HG03280 (cell line): ENCODE measurements around the gene CCDC148.
"Not testable (repeated sequence)": the region's sequence is repeated elsewhere in the genome, so short reads cannot be mapped to it uniquely, and the experiment has no call there.

Experiments
- ATAC-seq: cut with Tn5 transposase; IDR thresholded peaks from one replicate; pipeline ENCODE4 v1.9.1; 2021; ENCODE audit warnings: mild to moderate bottlenecking, moderate library complexity; ENCODE audit not compliant: unreplicated experiment

Gene CCDC148

DNA sequence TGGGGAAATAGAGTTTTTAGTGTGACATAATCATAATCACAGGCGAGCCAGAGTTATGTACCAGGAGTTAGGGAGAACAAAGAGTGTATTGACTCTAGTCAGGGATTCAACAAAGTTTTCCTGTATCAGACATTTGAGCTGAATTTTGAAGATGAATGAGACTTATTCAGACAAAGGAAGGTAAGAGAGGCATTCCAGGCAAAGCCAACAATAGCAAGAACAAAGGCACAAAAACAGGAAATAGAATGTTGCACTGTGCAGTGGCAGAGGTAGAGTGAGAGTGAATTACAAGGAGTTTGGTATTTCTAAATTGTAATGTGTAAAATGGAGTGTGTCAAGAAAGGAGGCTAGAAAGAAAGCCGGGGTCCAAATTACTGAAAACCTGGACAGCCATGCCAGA is 156.2 kb downstream of the CCDC148 start:
- ATAC-seq, result no peak

DNA sequence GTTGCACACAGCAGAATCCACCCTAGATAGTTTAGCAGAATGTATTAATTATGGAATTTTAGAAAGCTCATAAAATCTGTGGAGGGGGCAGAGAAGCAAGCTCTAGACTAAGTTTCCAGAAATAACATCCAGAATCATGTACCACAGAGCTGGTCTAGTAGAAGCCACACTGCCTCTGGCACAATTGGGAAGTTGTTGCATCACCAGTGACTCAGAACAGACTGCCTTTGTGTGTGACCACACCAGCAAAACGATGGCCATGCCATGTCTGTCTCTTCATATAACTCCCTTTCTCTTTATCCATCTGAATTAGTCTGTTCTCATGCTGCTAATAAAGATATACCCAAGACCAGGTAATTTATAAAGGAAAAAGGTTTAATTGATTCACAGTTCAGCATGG is 158.9 kb downstream of the CCDC148 start:
- no peak for ATAC-seq

DNA sequence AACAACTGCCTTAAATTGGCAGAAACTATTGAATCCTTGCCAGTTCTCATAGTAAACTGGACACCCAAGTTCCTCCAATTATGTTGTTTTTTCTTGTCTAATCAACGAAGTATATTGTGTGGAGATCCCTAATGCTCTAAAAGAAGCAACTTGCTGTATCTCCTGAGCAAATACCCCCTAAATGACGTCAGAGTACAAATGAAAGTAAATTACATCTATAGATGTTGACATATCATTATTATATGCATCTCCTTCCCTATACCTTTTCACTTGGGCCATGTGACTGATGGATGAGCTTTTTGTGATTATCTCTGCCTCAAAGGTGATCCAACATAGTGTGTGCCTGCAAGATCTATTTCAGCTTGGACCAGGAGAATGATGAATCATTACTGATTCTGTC is 159.4 kb downstream of the CCDC148 start:
- no peak for ATAC-seq

DNA sequence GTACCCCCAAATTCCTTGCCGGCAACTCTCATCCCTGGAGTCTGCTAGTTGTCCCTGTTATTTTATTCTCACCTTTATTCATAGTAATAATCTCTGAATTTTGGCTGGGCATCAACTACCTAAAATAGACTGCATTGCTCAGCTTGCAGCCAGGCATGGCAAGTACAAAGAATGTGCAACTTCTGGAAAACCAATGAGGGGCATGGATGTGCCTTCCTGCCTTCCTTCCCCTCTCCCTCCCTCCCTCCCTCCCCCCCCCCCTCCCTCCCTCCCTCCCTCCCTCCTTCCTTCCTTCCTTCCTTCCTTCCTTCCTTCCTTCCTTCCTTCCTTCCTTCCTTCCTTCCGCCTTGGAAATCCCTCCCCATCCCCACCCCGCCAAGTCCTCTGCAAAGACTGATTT is 162.8 kb downstream of the CCDC148 start:
- no peak for ATAC-seq

DNA sequence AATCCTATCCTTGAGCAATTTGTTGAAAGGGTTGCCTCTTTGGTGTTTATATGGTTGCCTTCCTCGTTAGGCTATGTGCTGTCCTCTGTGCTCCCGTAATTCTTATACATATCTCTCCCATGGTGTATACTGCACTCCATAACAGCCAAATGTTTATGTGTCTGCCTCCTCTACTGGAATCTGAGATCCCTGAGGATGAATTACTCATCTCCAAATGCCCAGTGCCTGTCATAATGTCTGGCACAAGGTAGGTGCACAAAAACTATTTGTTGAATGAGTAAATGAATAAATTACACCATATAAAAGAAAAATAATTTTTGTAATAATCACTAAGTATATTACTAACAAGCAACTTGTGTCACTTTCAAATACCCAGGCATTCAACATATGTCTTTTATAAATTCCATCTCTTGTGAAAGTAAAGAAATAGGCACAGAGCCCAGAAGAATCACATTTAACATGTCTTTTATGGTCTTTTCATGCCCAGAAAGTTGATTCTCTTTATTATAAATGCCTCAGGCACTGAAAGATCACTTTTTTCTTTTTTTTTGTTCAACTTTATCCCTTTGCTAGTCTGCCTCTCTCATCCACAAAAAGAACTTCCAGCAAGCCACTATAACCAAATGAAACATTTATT is 164.9 kb downstream of the CCDC148 start:
- ATAC-seq, result no peak

DNA sequence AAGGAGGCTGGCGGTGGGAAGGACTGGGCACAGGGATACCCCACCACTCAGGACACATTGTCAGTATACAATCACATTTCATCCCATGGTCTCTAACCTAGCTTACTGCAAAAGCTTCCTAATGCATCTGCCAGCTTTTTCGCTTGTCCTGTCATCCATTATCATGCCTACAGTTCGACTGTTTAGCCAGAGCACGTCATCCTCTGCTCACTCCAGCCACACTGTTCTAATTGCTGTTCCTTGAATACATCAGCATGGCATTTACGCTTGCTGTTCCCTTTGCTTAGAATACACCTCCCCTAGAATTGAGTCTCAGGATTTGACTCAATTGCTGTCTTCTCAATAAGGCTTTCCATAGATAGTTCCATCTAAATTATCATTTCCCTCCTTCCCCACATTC is 166.3 kb downstream of the CCDC148 start:
- no peak for ATAC-seq

DNA sequence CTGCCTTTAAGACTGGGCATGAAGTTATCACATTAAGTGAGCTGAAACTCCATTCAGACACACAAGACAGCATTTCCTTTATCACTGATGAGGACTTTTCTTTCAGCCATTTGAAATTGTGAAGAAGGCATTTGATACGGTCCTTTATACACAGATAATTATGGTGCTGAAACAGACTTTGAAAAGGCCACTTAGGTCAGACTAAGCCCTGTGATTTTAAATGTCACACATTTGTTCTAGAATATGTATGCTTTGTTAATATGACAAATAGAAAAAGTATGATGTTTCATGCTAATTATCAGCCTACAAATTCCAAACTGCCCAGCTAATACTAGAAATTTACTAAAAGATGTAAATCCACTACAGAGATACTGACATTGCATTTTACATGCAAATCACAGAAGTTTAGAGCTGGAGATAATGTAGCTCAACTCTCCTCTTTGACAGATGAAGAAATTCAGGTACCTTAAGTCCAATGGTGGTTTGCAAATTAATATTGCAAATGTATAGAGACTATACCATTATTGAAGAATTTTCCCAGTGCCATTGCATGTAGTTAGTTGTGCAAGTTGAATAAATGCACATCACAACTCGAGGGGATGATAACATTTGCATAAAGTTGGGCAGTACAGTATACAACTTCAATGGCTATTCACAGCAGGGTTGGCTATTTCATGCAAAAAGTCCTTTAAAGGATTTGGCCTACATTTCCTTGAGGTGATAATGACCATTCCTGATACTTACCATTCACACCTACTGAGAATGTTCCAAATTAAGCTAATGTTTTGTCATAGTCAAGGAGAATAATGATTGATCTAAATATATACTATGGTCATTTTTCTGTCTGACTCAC is 179.7 kb downstream of the CCDC148 start:
- no peak for ATAC-seq

DNA sequence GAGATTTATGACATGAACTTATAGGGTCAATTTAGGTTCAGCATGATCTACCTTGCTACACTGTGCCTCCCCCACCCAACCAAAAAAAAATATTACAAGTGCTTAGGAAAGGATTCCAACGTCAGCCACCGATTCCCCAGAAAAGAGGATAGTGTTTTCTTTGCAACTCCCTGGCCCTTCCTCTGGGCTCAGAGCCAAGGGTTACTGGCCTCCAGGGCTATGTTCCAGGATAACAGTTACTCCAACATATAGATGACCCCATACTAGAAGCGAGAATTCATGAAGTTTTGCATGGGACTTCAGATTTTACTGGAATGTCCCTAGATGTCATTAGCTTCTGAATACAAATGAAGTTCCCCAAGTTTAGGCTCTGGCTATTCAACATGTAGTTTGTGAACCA is 182.8 kb downstream of the CCDC148 start:
- no peak for ATAC-seq

DNA sequence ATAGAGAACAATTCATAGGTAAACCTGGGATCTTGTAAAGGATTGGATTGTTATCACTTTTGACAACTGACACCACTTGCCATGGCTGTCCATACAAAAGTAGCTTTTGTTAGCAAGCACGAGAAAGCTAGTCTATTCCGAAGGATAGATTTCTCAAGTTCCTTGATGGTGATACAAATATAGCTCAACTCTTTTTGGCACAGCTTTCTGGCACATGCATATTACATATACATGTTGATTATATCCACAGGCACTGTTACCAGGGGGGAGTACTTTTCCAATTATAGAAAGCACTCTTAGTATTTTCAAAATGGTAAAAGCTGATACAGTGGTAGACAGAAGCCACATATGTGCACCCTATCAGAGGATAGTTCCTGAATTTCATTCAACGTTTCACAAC is 186.0 kb downstream of the CCDC148 start:
- ATAC-seq, result no peak

DNA sequence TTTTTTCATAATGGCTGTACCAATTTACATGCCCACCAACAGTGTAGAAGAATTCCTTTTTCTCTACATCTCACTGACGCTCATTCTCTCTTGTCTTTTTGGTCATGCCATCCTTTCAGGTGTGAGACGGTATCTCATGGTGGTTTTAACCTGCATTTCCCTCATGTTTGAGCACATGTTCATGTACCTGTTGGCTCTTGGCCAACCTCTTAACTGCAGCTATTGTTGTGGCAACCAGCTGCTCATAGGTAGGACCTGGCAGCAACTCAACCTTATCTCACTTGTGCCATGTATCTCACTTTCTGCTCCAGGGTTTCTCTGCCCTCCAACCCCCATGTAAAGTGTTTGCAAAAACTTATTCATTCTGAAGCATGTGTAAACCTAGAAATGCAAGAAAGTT is 187.4 kb downstream of the CCDC148 start:
- ATAC-seq, result no peak

DNA sequence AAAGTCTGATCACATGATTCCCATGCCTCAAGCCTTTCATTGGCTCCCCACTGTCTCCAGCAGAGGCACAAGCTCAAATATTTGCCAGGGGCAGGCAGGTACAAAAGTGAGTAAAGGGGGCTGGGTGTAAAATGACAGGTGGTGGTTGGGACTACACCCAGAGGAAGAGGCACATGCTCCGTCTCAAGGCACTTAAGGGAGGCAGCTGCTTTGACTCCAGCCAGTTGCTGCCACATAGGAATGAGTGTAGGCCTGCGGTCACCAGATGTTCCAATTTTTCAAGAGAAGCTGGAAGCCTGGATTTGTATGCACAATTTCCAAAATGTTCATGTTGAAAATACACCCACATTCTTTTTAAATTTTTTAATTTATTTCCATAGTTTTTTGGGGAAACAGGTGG is 190.4 kb downstream of the CCDC148 start:
- no peak for ATAC-seq

DNA sequence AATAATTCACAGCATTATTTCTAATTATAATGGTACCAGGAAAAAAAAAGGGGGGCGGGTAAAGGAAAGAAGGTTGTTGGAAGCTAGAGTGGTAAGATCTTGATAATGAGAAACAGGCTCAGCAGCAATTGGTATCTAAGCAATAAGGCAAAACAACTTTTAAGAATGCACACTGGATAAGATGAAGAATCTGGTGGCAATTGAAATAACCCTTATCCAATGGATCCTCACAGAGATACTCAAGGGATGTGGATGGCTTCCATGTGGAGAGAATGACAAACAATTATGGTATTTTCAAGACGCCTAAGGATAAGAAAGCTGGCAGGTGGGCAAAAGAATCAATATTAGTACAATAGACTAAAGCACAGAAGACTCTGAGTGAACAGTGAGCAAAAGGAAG is 201.3 kb downstream of the CCDC148 start:
- no peak for ATAC-seq

DNA sequence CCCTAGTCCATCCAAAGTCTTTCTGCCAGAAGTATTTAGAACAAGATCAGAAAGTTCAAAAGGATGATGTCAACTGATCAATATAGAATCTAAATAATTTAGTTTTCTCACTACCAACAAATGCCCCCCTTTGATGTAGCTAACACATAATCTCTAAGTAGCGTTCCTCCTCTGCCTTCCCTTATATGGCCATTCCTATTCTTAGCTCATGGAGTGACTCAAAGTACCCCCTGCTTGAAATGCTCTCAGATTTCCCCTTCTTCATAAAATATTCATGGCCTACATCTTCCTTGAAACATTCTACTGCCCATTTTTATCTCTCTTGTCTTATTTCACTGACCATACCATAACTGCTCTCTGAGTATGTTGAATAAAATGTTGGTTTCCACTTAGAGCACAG is 203.4 kb downstream of the CCDC148 start:
- ATAC-seq, result no peak

DNA sequence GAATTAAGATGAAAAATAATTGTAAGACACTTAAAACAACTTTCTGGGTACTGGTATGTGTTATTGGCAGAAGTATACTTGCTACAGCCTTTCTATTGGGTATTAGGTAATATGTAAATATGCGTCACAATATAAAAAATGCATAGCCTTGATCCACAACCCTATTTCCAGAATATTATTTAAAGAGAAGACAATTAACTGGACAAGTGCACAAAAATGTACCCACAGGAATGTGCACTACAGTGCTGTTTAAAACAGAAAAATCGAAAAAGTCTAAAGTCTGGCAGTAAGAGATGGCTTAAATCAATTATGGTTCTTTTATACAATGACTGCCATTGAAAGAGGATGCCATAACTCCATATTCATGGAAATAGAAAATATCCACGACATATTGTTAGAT is 205.2 kb downstream of the CCDC148 start:
- ATAC-seq, result no peak

DNA sequence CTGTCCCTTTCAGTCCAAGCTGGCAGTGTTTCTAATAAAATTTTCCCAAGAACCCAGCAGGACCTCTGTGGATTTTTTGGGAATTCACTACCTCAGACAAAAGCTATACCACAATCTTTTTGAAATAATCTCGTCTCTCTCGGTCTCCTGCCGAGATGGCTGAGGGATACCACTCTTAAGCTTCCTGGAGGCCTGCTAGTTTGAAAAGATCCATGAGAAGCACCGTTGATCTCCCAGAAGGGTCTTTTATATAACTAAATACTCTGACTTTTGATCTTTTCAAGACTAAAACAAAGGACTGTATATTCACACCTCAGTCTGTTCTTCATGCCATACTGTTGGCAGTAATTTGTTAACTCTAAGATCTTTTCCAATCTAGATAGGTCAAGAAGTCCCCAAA is 213.2 kb downstream of the CCDC148 start:
- no peak for ATAC-seq

DNA sequence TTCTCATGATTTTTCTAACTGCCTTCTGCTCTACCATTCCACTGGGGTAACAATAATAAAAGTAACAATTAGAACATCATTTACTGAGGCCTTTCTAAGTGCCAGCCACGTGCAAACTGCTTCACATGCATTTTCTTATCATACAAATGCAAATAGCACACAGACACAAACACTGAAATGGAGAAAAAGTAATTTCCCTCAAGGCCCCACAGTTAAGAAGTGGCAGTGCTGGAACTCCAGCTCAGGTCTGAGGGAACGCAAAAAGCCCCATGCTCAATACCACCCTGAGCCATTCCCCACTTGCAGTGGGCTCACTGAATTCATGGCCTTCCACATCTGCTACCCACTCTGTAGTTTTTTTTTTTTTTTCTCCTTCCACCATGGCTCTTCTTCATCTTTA is 214.3 kb downstream of the CCDC148 start:
- no peak for ATAC-seq

DNA sequence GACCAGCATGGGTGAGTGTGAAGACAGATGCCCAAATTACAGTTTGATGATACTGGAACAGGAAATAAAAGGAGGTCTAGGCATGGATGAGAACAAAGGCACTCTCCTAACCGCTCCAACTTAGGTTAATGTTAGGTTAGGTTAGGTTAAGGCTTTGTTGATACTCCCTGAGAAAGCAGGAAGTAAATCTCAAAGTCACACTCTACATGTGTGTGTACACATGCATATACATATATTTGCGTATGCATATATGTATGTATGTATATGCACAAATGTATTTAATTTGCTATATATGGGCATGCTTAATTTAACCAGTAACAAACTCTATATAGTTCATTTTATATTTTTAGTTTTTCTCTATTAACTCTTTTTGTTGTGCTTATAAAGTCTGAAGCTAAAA is 215.6 kb downstream of the CCDC148 start:
- ATAC-seq, result no peak

DNA sequence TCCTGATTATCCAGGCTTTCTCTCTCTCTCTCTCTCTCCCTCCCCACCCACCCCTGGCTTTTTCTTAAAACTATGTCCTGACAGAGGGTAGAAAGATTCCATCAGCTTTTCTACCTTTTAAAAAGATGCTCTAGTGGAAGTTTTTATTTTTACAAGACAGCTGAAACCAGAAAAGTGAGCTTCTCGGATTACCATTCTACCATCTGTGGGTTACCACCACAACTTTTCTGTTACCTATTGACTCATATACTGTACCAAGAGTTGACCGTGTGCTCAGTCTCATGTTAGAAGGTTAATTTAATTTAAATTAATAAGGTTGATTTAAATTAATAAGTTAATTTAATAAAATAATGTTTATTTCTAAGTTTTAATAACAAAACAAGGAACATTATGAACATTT is 217.3 kb downstream of the CCDC148 start:
- ATAC-seq, result no peak

DNA sequence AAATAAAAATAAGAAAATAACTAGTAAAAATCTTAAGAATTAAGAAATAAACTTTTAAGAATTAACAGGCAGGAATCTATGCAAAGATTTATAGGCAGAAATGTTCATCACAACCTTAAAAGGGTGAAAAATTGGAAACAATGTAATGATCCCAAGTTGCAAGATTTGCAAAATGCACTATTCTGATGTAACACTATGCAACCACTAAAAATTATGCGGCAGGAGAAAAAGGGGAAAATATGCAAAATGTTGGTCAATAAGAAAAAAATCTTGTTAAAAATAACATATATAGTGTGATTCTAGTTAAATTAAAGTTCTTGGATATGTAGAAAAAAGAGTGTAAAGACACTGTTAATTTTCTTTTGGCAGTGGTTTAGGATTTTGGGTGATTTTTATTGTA is 222.1 kb downstream of the CCDC148 start:
- ATAC-seq, result no peak

DNA sequence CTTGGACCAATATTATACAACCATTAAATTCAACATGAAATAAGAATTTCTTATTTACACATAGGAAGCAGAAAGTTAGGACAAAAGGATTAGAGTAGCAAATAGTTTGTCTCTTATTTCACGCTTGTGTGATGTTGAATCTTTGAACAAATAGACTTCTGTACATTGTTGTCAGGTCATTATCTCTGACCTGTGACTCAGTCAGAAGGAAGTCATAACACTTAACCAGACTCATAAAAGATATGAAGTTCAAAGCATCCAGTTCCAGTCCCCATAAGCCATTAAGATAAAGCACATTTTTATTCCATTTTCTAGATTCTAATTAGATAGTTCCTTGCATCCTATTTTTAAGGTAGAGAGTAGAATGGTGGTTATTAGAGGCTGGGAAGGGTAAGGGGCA is 224.1 kb downstream of the CCDC148 start:
- no peak for ATAC-seq

DNA sequence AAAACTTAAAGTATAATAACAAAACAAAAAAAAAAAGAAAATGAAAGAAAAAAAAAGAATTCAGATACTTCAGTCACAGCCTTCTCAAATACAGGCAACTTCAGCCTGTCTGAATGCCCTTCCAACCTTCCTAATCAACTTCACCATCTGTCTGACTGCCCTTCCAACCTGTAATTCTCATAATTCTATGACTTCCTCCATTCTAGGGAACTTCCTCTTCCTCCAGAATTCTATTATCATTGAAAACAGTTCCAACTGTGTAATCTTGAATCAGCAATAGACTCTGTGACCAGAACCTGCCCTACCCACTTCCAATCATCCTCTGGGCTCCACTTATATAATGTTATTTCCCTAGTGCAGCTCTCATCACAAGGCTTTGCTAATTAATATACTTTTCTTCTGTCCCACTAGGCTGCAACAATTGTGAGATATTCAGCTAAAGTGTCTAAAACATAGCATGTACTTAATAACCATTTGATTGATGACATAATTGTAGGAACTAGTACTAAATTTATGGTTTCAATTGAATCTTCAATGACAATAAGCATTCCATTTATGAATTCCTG is 227.5 kb downstream of the CCDC148 start:
- ATAC-seq, result no peak

DNA sequence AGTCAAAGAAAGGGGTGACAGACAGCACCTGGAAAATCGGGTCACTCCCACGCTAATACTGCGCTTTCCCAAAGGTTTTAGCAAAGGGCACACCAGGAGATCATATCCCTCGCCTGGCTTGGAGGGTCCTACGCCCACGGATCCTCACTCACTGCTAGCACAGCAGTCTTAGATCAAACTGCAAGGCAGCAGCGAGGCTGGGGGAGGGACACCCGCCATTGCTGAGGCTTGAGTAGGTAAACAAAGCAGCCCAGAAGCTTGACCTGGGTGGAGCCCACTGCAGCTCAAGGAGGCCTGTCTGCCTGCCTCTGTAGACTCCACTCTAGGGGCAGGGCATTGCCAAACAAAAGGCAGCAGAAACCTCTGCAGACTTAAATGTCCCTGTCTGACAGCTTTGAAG is 233.5 kb downstream of the CCDC148 start:
- not testable (repeated sequence) for ATAC-seq
